ENCODE results near the gene IFITM5.
A peak's percentile ranks its signal among the peaks of the same experiment; 100 is the strongest.
"Not testable (repeated sequence)": the region's sequence is repeated elsewhere in the genome, so short reads cannot be mapped to it uniquely, and the experiment has no call there.

IFITM5 gene

GRCh38 chr11:308740-309665 lies 9.7 kb upstream of the IFITM5 start:
- H3K4me3 ChIP-seq (ENCODE audit: extremely low read depth, insufficient read depth, low read length, poor library complexity, severe bottlenecking); H3K27ac ChIP-seq (ENCODE audit: low read depth, low read length, severe bottlenecking); H3K9me3 ChIP-seq (ENCODE audit: control insufficient read depth, low read length); H3K36me3 ChIP-seq (ENCODE audit: control insufficient read depth, insufficient read depth, low read length): not testable (repeated sequence)
- WGBS, 2 experiments (ENCODE audit: insufficient coverage in 2 of 2), result 78 to 81% methylated on average over 11 to 16 of the region's 24 CpGs
- peaks cover 33% of the 10 kb centered on the region for H3K4me1 ChIP-seq (ENCODE audit: control insufficient read depth, insufficient read depth, low read length, poor library complexity, severe bottlenecking)

DNA sequence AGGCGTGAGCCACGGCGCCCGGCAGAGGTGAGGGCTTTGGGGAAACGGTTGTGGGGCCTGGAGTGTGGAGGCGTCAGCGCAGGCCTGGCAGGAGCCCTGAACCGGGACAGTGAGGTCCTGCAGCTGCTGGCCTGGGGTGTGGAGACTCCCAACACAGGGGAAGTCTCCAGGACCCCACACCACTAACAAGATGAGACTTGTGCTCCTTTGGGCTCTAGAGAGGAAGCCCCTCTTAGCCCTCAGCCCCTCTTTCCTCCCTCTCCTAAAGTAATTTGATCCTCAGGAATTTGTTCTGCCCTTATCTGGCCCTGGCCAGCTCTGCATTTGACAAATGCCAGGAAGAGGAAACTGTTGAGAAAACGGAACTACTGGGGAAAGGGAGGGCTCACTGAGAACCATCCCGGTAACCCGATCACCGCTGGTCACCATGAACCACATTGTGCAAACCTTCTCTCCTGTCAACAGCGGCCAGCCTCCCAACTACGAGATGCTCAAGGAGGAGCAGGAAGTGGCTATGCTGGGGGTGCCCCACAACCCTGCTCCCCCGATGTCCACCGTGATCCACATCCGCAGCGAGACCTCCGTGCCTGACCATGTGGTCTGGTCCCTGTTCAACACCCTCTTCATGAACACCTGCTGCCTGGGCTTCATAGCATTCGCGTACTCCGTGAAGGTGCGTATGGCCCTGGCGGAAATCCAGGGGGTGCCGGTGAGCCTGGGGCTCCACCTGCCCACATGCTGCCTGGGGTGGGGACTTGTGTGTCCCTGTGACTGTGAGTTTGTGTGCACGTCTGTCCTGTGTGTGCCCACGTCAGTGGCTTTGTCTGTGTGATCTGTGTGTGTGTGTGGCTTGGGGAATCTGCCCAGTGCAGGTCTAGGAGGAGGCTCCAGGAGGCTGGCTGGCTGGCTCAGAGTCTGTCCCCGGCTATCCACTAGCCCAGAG lies 8.7 kb upstream of the IFITM5 start, which contains the start of gene IFITM2:
Gene IFITM2 (plus strand): TSS at position 51 of the 943 bp plus-strand sequence. CDS start 377 bp downstream, at position 428.
- WGBS, 2 experiments (ENCODE audit: insufficient coverage in 2 of 2), result 36 to 45% methylated on average over 15 to 20 of the region's 28 CpGs
- peak within 1 kb of the TSS; percentile 28 for H3K4me3 ChIP-seq (ENCODE audit: extremely low read depth, insufficient read depth, low read length, poor library complexity, severe bottlenecking)
- H3K36me3 ChIP-seq (ENCODE audit: control insufficient read depth, insufficient read depth, low read length); H3K9me3 ChIP-seq (ENCODE audit: control insufficient read depth, low read length): not testable (repeated sequence)
- peaks cover 24% of the 10 kb centered on the region for H3K4me1 ChIP-seq (ENCODE audit: control insufficient read depth, insufficient read depth, low read length, poor library complexity, severe bottlenecking)
- peak within 1 kb of the TSS; percentile 80 for H3K27ac ChIP-seq (ENCODE audit: low read depth, low read length, severe bottlenecking)

DNA sequence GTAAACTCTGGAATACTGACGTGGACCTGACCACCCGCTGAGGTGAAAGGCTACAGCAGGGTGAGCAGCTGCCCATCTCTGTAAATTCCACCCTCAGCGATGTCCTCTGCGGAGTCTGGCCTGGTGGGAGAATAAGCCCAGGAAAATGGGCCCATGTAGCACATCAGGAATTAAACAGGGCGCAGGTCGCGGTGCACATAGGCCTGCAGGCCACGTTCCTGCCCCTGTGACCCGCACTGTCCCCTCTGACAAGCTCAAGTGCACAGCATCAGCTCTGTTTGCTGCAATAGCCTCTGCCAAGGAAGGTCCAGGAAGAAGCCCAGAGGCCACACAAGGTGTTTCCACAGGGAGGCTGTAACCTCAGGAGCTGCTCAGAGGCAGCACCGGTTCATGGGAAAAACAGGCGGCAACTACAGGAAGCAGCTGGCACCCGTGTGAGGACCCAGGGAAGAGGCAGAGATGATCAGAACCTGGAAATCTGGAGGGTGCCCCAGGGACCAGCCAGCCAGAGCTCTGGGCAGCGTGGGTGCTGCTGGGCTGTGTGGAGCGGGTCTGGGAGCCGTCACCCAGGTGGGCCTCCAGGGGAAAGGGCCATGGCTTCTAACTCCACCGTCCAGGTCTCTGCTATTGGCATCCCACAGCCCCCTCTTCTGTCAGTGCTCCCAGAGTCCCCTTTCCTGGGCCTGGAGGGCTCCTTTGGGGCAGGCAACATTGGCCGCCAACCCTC lies 7.5 kb upstream of the IFITM5 start:
- Histone ChIP-seq H3K4me1 (ENCODE audit: control insufficient read depth, insufficient read depth, low read length, poor library complexity, severe bottlenecking) (peaks cover 16% of the 10 kb centered on the region), H3K27ac (ENCODE audit: low read depth, low read length, severe bottlenecking) (no peak overlapping the region), H3K4me3 (ENCODE audit: extremely low read depth, insufficient read depth, low read length, poor library complexity, severe bottlenecking) (no peak overlapping the region), H3K36me3 (ENCODE audit: control insufficient read depth, insufficient read depth, low read length) (no peaks in the 10 kb centered on the region), H3K9me3 (ENCODE audit: control insufficient read depth, low read length) (no peaks in the 10 kb centered on the region)
- 92 to 96% methylated on average over 14 to 15 of the region's 17 CpGs for WGBS, 2 experiments (ENCODE audit: insufficient coverage in 2 of 2)

GRCh38 chr11:305844-306211 lies 6.5 kb upstream of the IFITM5 start:
- WGBS, 2 experiments (ENCODE audit: insufficient coverage in 2 of 2), result 80% methylated on average over 10 of the region's 10 CpGs
- H3K36me3 ChIP-seq (ENCODE audit: control insufficient read depth, insufficient read depth, low read length), result no peaks in the 10 kb centered on the region
- H3K27ac ChIP-seq (ENCODE audit: low read depth, low read length, severe bottlenecking), result no peak overlapping the region
- H3K9me3 ChIP-seq (ENCODE audit: control insufficient read depth, low read length), result no peaks in the 10 kb centered on the region
- H3K4me3 ChIP-seq (ENCODE audit: extremely low read depth, insufficient read depth, low read length, poor library complexity, severe bottlenecking), result no peak overlapping the region
- H3K4me1 ChIP-seq (ENCODE audit: control insufficient read depth, insufficient read depth, low read length, poor library complexity, severe bottlenecking), result peaks cover 13% of the 10 kb centered on the region

GRCh38 chr11:304915-305843 lies 5.9 kb upstream of the IFITM5 start:
- WGBS, 2 experiments (ENCODE audit: insufficient coverage in 2 of 2), result 39 to 42% methylated on average over 7 to 13 of the region's 19 CpGs
- peaks cover 13% of the 10 kb centered on the region for H3K4me1 ChIP-seq (ENCODE audit: control insufficient read depth, insufficient read depth, low read length, poor library complexity, severe bottlenecking)
- H3K9me3 ChIP-seq (ENCODE audit: control insufficient read depth, low read length), result no peaks in the 10 kb centered on the region
- H3K27ac ChIP-seq (ENCODE audit: low read depth, low read length, severe bottlenecking), result no peak overlapping the region
- H3K4me3 ChIP-seq (ENCODE audit: extremely low read depth, insufficient read depth, low read length, poor library complexity, severe bottlenecking), result no peak overlapping the region
- H3K36me3 ChIP-seq (ENCODE audit: control insufficient read depth, insufficient read depth, low read length), result no peaks in the 10 kb centered on the region

DNA sequence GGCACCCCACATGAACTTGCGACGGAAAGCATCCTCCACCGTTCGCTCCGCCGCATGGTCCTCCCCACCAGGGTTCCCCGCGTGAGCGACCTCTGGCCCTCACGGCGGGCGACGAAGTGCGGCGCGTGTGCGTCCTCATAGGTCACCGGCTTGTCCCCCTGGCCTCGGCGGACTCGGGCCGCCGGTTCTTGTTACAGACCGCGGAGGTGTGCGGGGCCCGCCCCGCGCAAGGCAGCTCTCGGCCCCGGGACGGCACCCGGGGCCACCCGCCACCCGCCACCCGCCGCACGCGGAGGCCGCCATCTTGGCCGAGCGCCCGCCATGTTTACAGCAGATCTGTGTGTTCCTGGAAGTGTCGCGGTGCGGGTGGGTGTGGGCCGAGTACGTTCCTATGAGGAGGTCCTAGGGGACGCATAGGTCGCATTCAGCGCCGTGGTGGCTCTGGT lies 4.8 kb upstream of the IFITM5 start:
- no peak overlapping the region for H3K4me3 ChIP-seq (ENCODE audit: extremely low read depth, insufficient read depth, low read length, poor library complexity, severe bottlenecking)
- no peaks in the 10 kb centered on the region for H3K36me3 ChIP-seq (ENCODE audit: control insufficient read depth, insufficient read depth, low read length)
- H3K4me1 ChIP-seq (ENCODE audit: control insufficient read depth, insufficient read depth, low read length, poor library complexity, severe bottlenecking), result peaks cover 9% of the 10 kb centered on the region
- no peak overlapping the region for H3K27ac ChIP-seq (ENCODE audit: low read depth, low read length, severe bottlenecking)
- WGBS, 2 experiments (ENCODE audit: insufficient coverage in 2 of 2), result 95 to 96% methylated on average over 41 to 52 of the region's 52 CpGs
- no peaks in the 10 kb centered on the region for H3K9me3 ChIP-seq (ENCODE audit: control insufficient read depth, low read length)

GRCh38 chr11:303363-303762 lies 4.0 kb upstream of the IFITM5 start:
- H3K36me3 ChIP-seq (ENCODE audit: control insufficient read depth, insufficient read depth, low read length), result no peaks in the 10 kb centered on the region
- 96 to 97% methylated on average over 9 to 11 of the region's 12 CpGs for WGBS, 2 experiments (ENCODE audit: insufficient coverage in 2 of 2)
- H3K4me1 ChIP-seq (ENCODE audit: control insufficient read depth, insufficient read depth, low read length, poor library complexity, severe bottlenecking), result peaks cover 8% of the 10 kb centered on the region
- H3K4me3 ChIP-seq (ENCODE audit: extremely low read depth, insufficient read depth, low read length, poor library complexity, severe bottlenecking), result no peak overlapping the region
- H3K9me3 ChIP-seq (ENCODE audit: control insufficient read depth, low read length), result no peaks in the 10 kb centered on the region
- H3K27ac ChIP-seq (ENCODE audit: low read depth, low read length, severe bottlenecking), result no peak overlapping the region

DNA sequence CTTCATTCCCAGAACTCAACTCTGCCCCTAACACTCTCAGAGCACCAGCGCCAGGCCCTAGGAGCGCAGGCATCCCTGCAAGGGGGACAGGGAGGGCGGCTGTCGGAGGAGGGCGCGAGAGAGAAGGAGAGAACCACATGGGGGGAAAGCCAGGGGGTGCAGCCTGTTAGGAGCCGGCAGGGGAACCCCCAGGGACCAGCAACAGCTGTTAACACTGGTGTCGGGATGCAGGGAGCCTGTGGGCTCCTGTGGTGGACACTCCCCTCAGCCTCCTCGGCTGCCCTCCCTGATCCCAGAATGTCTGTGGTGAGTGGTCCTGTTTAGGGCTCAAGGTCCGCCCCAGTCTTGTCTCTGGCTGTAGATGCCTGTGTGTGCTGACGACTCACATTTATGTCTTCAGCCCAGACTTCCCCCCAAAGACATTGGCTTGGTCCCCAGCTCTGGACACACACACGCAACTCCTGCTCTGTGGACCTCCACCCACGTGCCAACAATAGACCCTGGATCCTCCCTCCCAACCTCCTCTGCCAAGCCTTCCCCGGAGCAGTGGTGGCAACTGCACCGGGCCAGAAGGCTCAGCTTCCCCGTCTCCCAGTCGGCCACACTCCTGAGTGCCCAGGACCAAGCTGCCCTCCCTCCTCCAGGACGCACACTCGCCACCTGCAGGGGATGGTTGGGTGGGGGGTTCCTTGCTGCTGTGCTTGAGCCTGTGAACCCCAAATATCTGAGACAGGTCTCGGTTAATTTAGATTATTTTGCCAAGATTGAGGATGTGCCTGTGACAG lies 817 bp upstream of the IFITM5 start:
- H3K27ac ChIP-seq (ENCODE audit: low read depth, low read length, severe bottlenecking), result no peak overlapping the region
- H3K4me1 ChIP-seq (ENCODE audit: control insufficient read depth, insufficient read depth, low read length, poor library complexity, severe bottlenecking), result no peaks in the 10 kb centered on the region
- H3K4me3 ChIP-seq (ENCODE audit: extremely low read depth, insufficient read depth, low read length, poor library complexity, severe bottlenecking), result no peak overlapping the region
- WGBS, 2 experiments (ENCODE audit: insufficient coverage in 2 of 2), result 59 to 75% methylated on average over 6 to 13 of the region's 20 CpGs
- no peaks in the 10 kb centered on the region for H3K36me3 ChIP-seq (ENCODE audit: control insufficient read depth, insufficient read depth, low read length)
- H3K9me3 ChIP-seq (ENCODE audit: control insufficient read depth, low read length), result no peaks in the 10 kb centered on the region

GRCh38 chr11:298406-299065 lies 790 bp downstream of the IFITM5 start:
- 96 to 97% methylated on average over 13 to 14 of the region's 15 CpGs for WGBS, 2 experiments (ENCODE audit: insufficient coverage in 2 of 2)
- no peak overlapping the region for H3K27ac ChIP-seq (ENCODE audit: low read depth, low read length, severe bottlenecking)
- no peak overlapping the region for H3K4me3 ChIP-seq (ENCODE audit: extremely low read depth, insufficient read depth, low read length, poor library complexity, severe bottlenecking)
- H3K9me3 ChIP-seq (ENCODE audit: control insufficient read depth, low read length), result no peaks in the 10 kb centered on the region
- H3K36me3 ChIP-seq (ENCODE audit: control insufficient read depth, insufficient read depth, low read length), result peaks cover 3% of the 10 kb centered on the region
- H3K4me1 ChIP-seq (ENCODE audit: control insufficient read depth, insufficient read depth, low read length, poor library complexity, severe bottlenecking), result no peaks in the 10 kb centered on the region
